Gastrocnemius medialis (tissue), 4 donors: ENCODE data around the gene CSTF3. TPM values are rescaled to one million over a fixed set of nuclear protein-coding genes. Genes with fewer than 3 reads are reported as not detected.

Experiments used
- ATAC-seq, 2 donors: fragments of 150-250 bp; one replicate each; pipeline ENCODE4 v1.9.1; 2016
- DNase-seq, 2 donors: peaks; one replicate each; pipeline ENCODE4 v3.0.0-alpha.2; 2019
- H3K27ac ChIP-seq, 4 donors: fragments of 200-600 bp; sonication (generic); 1 replicate in 1 of 4; 2 replicates in 3 of 4; pipeline ENCODE4 v1.5.1; 2016 to 2018; ENCODE audit warnings: mild to moderate bottlenecking in 2 of 4, moderate library complexity in 1 of 4
- H3K27me3 ChIP-seq, 3 donors: fragments of 200-600 bp; sonication (generic) in 2 of 3; 1 replicate in 1 of 3; 2 replicates in 2 of 3; pipeline versions ENCODE4 v1.5.1 to v1.6.0; 2016 to 2019; ENCODE audit warnings: mild to moderate bottlenecking in 1 of 3, moderate library complexity in 1 of 3
- H3K36me3 ChIP-seq, 2 donors: fragments of 200-600 bp; sonication (generic) in 1 of 2; one replicate each; pipeline ENCODE4 v1.5.1; 2017 to 2018
- H3K4me1 ChIP-seq, 2 donors: fragments of 200-600 bp; sonication (generic) in 1 of 2; one replicate each; pipeline ENCODE4 v1.5.1; 2016 to 2017; ENCODE audit warnings: mild to moderate bottlenecking in 2 of 2
- H3K4me3 ChIP-seq, 4 donors: fragments of 200-600 bp; sonication (generic) in 3 of 4; 1 replicate in 1 of 4; 2 replicates in 3 of 4; pipeline ENCODE4 v1.5.1; 2016 to 2019; ENCODE audit warnings: mild to moderate bottlenecking in 2 of 4
- H3K9me3 ChIP-seq, 3 donors: fragments of 200-600 bp; sonication (generic) in 2 of 3; 1 replicate in 1 of 3; 2 replicates in 2 of 3; pipeline ENCODE4 v1.5.1; 2016 to 2019
- POLR2A ChIP-seq, 2 donors: fragments of 450-650 bp; IDR thresholded peaks; one replicate each; pipeline ENCODE4 v1.6.1; 2017; ENCODE audit warnings: antibody characterized with exemption in 2 of 2, mild to moderate bottlenecking in 2 of 2, moderate library complexity in 2 of 2
- in situ Hi-C, 4 donors: fragments of 200-750 bp; cut with MboI; loops; one replicate each; pipeline versions ENCODE4 v1.15.0 to v1.8.0; 2017; ENCODE audit warnings: low sequenced_read_pairs in 4 of 4
- intact Hi-C: fragments of 100-400 bp; cut with DNase I; formaldehyde crosslinking; loops from one replicate; pipeline ENCODE4 v1.15.1; 2023; ENCODE audit warnings: low total_unique reads
- total RNA-seq, 4 donors: library from RNA; depleted of rRNA; stranded (reverse); fragments of >200 nt; gene quantifications; one replicate each; pipeline versions ENCODE4 v1.1.0 to v1.2.3, GENCODE V29; 2016
- TF ChIP-seq, protein P1 (sequence below), 5 experiments: fragments of 450-650 bp in 3 of 5; fragments of 200-600 bp in 2 of 5; sonication (generic) in 2 of 5; IDR thresholded peaks in 4 of 5; conservative IDR thresholded peaks in 1 of 5; 1 replicate in 4 of 5; 2 replicates in 1 of 5; pipeline ENCODE4 v1.5.1; 2016 to 2019; ENCODE audit warnings: antibody characterized with exemption in 5 of 5, mild to moderate bottlenecking in 3 of 5, moderate library complexity in 3 of 5

The CSTF3 gene
- total RNA-seq, 4 donors from 2014 or later, result 3.3 to 9.5 (median 6.1) TPM

DNA sequence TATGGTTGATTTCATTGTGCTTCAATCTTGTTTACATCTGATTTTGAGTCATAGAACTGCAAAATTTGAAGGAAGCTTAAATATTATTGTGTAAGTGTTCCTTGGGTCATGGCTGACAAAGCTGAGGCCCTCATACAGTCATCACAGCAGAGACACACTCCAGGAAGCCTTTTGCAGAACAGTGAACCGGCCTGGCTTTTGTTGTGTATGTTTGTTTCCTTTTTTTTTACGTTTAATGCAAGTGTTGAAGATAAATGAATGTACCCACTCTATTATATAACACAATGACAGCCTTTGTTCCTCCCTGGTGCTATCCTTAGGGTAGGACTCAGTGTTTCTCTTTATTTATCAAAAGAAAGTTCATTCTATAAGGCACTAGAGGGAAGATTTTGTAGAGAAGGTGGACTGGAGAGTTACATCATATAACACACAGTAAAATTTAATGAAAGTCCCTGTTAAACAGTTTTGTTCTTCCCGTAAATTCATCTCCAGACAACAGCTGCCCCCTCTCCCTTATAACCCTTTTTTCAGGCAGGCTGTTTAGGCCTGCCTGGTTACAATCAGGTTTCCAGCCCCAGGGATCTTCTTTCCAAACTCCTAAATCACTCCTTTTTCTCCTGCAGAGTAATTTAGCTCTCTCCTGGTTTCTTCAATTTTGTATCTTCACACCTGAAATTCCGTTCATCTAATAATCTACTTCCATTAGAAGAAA is 34.3 kb upstream of the CSTF3 start:
- DNase-seq, result no peak
- H3K4me3 ChIP-seq, result no peak overlapping the region
- TF ChIP-seq, protein P1, sequence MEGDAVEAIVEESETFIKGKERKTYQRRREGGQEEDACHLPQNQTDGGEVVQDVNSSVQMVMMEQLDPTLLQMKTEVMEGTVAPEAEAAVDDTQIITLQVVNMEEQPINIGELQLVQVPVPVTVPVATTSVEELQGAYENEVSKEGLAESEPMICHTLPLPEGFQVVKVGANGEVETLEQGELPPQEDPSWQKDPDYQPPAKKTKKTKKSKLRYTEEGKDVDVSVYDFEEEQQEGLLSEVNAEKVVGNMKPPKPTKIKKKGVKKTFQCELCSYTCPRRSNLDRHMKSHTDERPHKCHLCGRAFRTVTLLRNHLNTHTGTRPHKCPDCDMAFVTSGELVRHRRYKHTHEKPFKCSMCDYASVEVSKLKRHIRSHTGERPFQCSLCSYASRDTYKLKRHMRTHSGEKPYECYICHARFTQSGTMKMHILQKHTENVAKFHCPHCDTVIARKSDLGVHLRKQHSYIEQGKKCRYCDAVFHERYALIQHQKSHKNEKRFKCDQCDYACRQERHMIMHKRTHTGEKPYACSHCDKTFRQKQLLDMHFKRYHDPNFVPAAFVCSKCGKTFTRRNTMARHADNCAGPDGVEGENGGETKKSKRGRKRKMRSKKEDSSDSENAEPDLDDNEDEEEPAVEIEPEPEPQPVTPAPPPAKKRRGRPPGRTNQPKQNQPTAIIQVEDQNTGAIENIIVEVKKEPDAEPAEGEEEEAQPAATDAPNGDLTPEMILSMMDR (IDR thresholded peaks at IDR 0.05 in 4 of 5, conservative IDR thresholded peaks at IDR 0.05 in 1 of 5), result no peak
- no peak for TF ChIP-seq POLR2A (IDR thresholded peaks at IDR 0.05)
- no peak for ATAC-seq
- in situ Hi-C loops, result no loop called here
- no peak overlapping the region for H3K27ac ChIP-seq
- no peaks in the 10 kb centered on the region for H3K4me1 ChIP-seq
- no peaks in the 10 kb centered on the region for H3K9me3 ChIP-seq
- no peaks in the 10 kb centered on the region for H3K36me3 ChIP-seq
- H3K27me3 ChIP-seq, result no peaks in the 10 kb centered on the region
- intact Hi-C loops, result no loop called here

DNA sequence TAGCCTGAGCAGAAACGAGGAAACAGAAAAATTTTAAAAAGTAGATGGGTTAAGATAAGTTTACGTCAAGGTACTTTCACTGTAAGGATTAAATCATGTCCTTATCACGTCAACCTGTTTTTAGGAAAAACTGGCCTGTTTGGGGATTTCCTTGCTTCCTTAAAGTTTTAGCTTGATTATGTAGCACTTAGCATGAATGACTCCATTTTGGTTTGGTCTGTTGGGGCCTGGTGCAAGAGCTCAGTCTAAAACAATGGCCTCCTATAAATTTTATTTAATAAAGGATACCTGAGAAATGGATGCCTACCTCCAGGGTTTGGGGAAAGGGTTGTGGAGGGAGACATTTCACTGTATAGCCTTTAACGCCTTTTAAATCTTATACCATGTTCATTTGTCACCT is 33.2 kb upstream of the CSTF3 start:
- Histone ChIP-seq H3K4me1 (no peaks in the 10 kb centered on the region), H3K27me3 (no peaks in the 10 kb centered on the region), H3K36me3 (no peaks in the 10 kb centered on the region), H3K9me3 (no peaks in the 10 kb centered on the region), H3K27ac (no peak overlapping the region), H3K4me3 (no peak overlapping the region)
- intact Hi-C loops, result no loop called here
- ATAC-seq, result no peak
- DNase-seq, result no peak
- no peak for TF ChIP-seq POLR2A (IDR thresholded peaks at IDR 0.05)
- TF ChIP-seq, protein P1 (IDR thresholded peaks at IDR 0.05 in 4 of 5, conservative IDR thresholded peaks at IDR 0.05 in 1 of 5), result no peak
- in situ Hi-C loops, result no loop called here

DNA sequence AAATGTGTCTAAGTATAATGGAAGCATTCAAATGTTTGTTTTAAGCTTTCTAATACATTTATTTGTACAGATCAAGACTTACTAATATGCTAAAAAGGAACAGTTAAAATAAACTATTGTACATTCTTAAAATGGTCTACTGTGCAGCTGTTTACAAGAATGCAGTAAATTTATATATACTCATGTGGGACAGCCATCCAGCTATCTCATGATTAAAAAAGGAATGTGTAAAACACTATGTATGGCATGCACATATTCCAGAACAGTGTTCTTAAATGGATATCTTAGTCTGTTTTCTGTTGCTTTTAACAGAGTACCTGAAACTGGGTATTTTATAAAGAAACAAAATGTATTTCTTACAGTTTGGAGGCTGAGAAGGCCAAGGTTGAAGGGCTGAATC is 30.2 kb upstream of the CSTF3 start:
- Histone ChIP-seq H3K36me3 (no peaks in the 10 kb centered on the region), H3K27me3 (no peaks in the 10 kb centered on the region), H3K9me3 (no peaks in the 10 kb centered on the region), H3K27ac (no peak overlapping the region), H3K4me1 (no peaks in the 10 kb centered on the region), H3K4me3 (no peak overlapping the region)
- TF ChIP-seq, protein P1 (IDR thresholded peaks at IDR 0.05 in 4 of 5, conservative IDR thresholded peaks at IDR 0.05 in 1 of 5), result no peak
- no peak for TF ChIP-seq POLR2A (IDR thresholded peaks at IDR 0.05)
- ATAC-seq (no peak), DNase-seq (no peak)
- in situ Hi-C loops (no loop called here), intact Hi-C loops (no loop called here)

DNA sequence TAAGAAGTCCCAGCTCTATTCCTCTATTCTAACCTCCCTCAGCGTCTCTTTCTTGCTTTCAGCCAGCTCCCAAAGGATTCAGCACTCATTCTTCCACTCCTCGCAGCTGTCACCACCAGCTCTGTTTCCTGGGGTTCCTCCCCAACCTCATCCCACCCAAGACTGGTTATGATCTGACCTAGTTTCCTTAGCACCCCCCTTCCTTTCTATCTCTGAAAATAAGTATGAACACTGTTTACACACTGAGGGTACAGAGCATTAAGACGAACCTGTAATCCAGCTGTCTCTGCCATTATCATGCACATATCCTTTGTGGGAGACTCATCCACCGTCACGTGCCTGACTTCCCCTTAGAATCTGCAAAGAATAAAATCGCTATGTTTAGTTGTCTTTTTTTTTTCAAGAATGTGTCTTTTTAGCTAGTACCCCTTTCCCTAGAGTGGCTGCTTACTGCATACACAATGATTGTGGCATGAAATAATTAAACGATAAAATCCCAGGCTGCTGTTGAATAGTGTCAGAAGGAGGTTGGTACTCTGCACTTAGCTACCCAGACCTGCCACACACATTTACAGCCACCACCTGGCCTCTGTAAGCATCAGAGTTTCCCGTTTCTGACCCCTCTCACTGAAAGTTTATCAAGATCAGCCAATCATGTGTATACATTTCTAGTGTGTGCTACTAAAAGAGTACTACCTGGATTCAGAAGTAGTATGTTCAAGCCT is 26.9 kb upstream of the CSTF3 start:
- no peaks in the 10 kb centered on the region for H3K36me3 ChIP-seq
- intact Hi-C loops, result no loop called here
- no peaks in the 10 kb centered on the region for H3K27me3 ChIP-seq
- in situ Hi-C loops, result no loop called here
- TF ChIP-seq, protein P1 (IDR thresholded peaks at IDR 0.05 in 4 of 5, conservative IDR thresholded peaks at IDR 0.05 in 1 of 5), result no peak
- DNase-seq (peak; percentile 7 to 19), ATAC-seq (no peak)
- no peak overlapping the region for H3K27ac ChIP-seq
- H3K4me3 ChIP-seq, result no peak overlapping the region
- no peaks in the 10 kb centered on the region for H3K4me1 ChIP-seq
- H3K9me3 ChIP-seq, result no peaks in the 10 kb centered on the region
